SU-DHL-6 (cell line): ENCODE results near the gene CEACAM21.

Experiments used
- H2AFZ ChIP-seq: fragments of 200-600 bp; sonication (generic); 2 replicates; pipeline ENCODE4 v1.6.1; 2014; ENCODE audit warnings: low read depth, mild to moderate bottlenecking, moderate library complexity, mixed read lengths, antibody characterized with exemption, low read length; ENCODE audit not compliant: severe bottlenecking
- H3F3A ChIP-seq: fragments of 200-600 bp; shearing (Covaris generic); 2 replicates; pipeline ENCODE4 v1.6.0; 2016; ENCODE audit warnings: antibody characterized with exemption, mild to moderate bottlenecking; ENCODE audit not compliant: insufficient read depth
- H3K27ac ChIP-seq: fragments of 200-600 bp; sonication (generic); 2 replicates; pipeline ENCODE4 v1.5.1; 2016; ENCODE audit warnings: low read depth, mild to moderate bottlenecking, low read length, moderate library complexity, mixed read lengths
- H3K27me3 ChIP-seq: fragments of 200-600 bp; sonication (generic), shearing (Covaris generic); 2 replicates; pipeline ENCODE4 v1.6.0; 2014; ENCODE audit warnings: mild to moderate bottlenecking, low read length
- H3K36me3 ChIP-seq: fragments of 200-600 bp; sonication (generic); 2 replicates; pipeline ENCODE4 v1.6.1; 2014; ENCODE audit warnings: mild to moderate bottlenecking, low read length, mixed read lengths
- H3K4me2 ChIP-seq: fragments of 300-600, 200-600 bp; shearing (Covaris generic), sonication (generic); 2 replicates; pipeline ENCODE4 v1.6.0; 2014; ENCODE audit warnings: low read length, low read depth, mild to moderate bottlenecking; ENCODE audit not compliant: poor library complexity, severe bottlenecking
- H3K4me3 ChIP-seq: fragments of 200-600 bp; sonication (generic); 2 replicates; pipeline ENCODE4 v1.5.1; 2014; ENCODE audit warnings: antibody characterized with exemption, low read length, mild to moderate bottlenecking, mixed read lengths; ENCODE audit not compliant: insufficient read depth, poor library complexity, severe bottlenecking
- H3K79me2 ChIP-seq: fragments of 200-600 bp; sonication (generic); 2 replicates; pipeline ENCODE4 v1.6.1; 2014; ENCODE audit warnings: mild to moderate bottlenecking, low read length, moderate library complexity; ENCODE audit not compliant: insufficient read depth
- H3K9ac ChIP-seq: fragments of 200-600 bp; sonication (generic); 2 replicates; pipeline ENCODE4 v1.7.0; 2014; ENCODE audit warnings: mild to moderate bottlenecking, low read length
- H3K9me2 ChIP-seq: fragments of 200-600 bp; sonication (generic); replicated peaks from 2 replicates; pipeline ENCODE4 v1.6.1; 2014; ENCODE audit warnings: low read length; ENCODE audit not compliant: insufficient read depth
- H3K9me3 ChIP-seq: fragments of 200-600 bp; sonication (generic); 2 replicates; pipeline ENCODE4 v1.6.1; 2014; ENCODE audit warnings: low read length, mixed read lengths; ENCODE audit not compliant: insufficient read depth
- H4K20me1 ChIP-seq: fragments of 200-600 bp; sonication (generic); 2 replicates; pipeline ENCODE4 v1.6.1; 2014; ENCODE audit warnings: low read depth, mild to moderate bottlenecking, antibody characterized with exemption, low read length, moderate library complexity, mixed read lengths
- EZH2phosphoT487 ChIP-seq: fragments of 200-600 bp; sonication (generic), shearing (Covaris generic); conservative IDR thresholded peaks from 2 replicates; pipeline ENCODE4 v1.6.1; 2018; ENCODE audit warnings: mild to moderate bottlenecking, antibody characterized with exemption, low read length, moderate library complexity, mixed read lengths
- TF ChIP-seq, protein P1 (sequence below): fragments of 200-600 bp; sonication (generic); IDR thresholded peaks from one replicate; pipeline ENCODE4 v1.5.1; 2017; ENCODE audit warnings: antibody characterized with exemption, mild to moderate bottlenecking, low read length, moderate library complexity; ENCODE audit not compliant: insufficient read depth, poor library complexity, severe bottlenecking

The CEACAM21 gene

DNA sequence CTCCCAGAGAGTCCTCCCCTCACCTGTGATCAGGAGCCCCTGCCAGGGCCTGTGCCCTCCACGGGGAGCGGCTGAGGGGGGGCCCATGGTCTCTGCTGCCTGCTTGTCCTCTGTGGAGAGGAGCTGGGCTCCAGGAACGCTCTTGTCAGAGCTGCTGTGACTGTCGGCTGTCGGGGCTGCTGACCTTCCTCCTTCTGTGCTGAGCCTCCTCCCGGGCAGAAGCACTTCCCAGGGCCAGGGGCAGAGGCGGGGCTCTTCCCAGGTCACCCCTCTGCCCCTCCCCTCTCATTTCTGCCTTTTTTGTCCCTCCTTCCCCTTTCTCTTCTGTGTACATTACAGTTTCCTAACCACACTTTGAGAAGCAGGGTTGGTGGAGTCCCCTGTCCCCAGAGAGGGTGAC, 50.9 kb downstream of the CEACAM21 start, which contains the start of gene CEACAM4:
TSS of gene CEACAM4 (minus strand) at position 198 of the 400 bp plus-strand sequence. CDS start at position 87, 111 bp downstream.
- Histone ChIP-seq H3K4me3 (no peak within 1 kb of the TSS), H3K27me3 (no peaks in the 10 kb centered on the region), H3K27ac (no peak within 1 kb of the TSS), H3K9ac (no peak within 1 kb of the TSS), H3K9me2 (no peaks in the 10 kb centered on the region), H4K20me1 (no peaks in the 10 kb centered on the region), H2AFZ (no peak within 1 kb of the TSS), H3K9me3 (peaks cover 6% of the 10 kb centered on the region; the same call in 1 of the 2 replicates), H3K4me2 (no peak within 1 kb of the TSS), H3F3A (no peaks in the 10 kb centered on the region), H3K36me3 (no peaks in the 10 kb centered on the region), H3K79me2 (no peaks in the 10 kb centered on the region)
- no peak for TF ChIP-seq EZH2phosphoT487
- TF ChIP-seq, protein P1, sequence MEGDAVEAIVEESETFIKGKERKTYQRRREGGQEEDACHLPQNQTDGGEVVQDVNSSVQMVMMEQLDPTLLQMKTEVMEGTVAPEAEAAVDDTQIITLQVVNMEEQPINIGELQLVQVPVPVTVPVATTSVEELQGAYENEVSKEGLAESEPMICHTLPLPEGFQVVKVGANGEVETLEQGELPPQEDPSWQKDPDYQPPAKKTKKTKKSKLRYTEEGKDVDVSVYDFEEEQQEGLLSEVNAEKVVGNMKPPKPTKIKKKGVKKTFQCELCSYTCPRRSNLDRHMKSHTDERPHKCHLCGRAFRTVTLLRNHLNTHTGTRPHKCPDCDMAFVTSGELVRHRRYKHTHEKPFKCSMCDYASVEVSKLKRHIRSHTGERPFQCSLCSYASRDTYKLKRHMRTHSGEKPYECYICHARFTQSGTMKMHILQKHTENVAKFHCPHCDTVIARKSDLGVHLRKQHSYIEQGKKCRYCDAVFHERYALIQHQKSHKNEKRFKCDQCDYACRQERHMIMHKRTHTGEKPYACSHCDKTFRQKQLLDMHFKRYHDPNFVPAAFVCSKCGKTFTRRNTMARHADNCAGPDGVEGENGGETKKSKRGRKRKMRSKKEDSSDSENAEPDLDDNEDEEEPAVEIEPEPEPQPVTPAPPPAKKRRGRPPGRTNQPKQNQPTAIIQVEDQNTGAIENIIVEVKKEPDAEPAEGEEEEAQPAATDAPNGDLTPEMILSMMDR: no peak

DNA sequence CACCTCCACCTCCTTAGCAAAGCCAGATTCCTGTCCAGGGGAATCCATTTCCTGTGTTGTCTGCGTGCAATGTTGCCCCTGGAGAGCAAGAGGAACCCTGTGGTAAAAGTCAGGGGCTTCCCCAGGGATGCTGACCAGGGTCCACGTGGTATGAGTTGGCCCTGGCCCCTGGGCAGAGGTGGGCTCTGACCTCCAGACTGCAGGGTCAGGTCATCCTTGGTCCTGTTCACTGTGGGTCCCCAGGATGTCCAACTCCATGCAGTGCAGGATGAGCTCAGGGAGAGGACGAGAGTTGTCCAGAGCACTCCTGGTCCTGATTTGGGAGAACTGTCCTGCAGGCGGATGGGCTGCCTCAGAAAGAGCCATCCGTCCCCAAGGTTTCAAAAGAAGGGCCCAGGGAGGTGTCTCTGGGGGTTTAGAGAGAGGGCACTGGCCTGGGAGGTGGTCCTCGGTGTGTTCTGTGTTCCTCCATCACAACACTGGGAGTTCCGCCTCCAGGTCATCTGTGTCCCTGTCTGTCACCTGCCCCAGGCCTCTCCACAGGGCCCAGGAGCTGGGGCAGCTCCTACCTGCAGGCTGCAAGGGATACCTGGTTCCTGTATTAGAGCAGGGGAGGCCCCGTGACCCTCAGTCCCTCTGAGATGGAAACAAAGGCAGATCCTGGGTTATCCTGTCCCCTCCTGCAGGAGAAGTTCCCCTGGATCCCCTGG, 52.2 kb downstream of the CEACAM21 start:
- TF ChIP-seq EZH2phosphoT487: no peak
- TF ChIP-seq, protein P1: no peak

More for the DNA sequence above, 52.2 kb downstream of the CEACAM21 start:
- Histone ChIP-seq H2AFZ (no peak overlapping the region), H4K20me1 (no peaks in the 10 kb centered on the region), H3K9ac (no peak overlapping the region), H3K4me2 (no peak overlapping the region), H3K27ac (no peak overlapping the region), H3F3A (no peaks in the 10 kb centered on the region), H3K9me2 (no peaks in the 10 kb centered on the region), H3K79me2 (no peaks in the 10 kb centered on the region), H3K36me3 (no peaks in the 10 kb centered on the region), H3K4me3 (no peak overlapping the region), H3K27me3 (no peaks in the 10 kb centered on the region), H3K9me3 (peaks cover 6% of the 10 kb centered on the region; the same call in 1 of the 2 replicates)
